CD14-positive monocyte (primary cell): ENCODE measurements around the gene PRDM10. TPM values are rescaled to one million over a fixed set of nuclear protein-coding genes. Genes with fewer than 3 reads are reported as not detected.

Experiments
- DNase-seq, 3 donors: peaks; one replicate each; pipeline ENCODE4 v3.0.0-alpha.2; 2011 to 2022
- H2AFZ ChIP-seq: 2 replicates; pipeline ENCODE4 v1.6.0; 2012; ENCODE audit warnings: mild to moderate bottlenecking, low read depth, low read length, inconsistent platforms; ENCODE audit not compliant: insufficient read depth, poor library complexity, severe bottlenecking
- H3K27ac ChIP-seq, 2 donors: 1 replicate in 1 of 2; 2 replicates in 1 of 2; pipeline ENCODE4 v1.5.1; 2012 to 2013; ENCODE audit warnings: low read length in 2 of 2, control low read depth in 1 of 2, inconsistent platforms in 1 of 2, low read depth in 1 of 2, mild to moderate bottlenecking in 1 of 2
- H3K27me3 ChIP-seq, 2 donors: one replicate each; pipeline versions ENCODE4 v1.6.0 to v1.6.1; 2011 to 2013; ENCODE audit warnings: low read length in 2 of 2; ENCODE audit not compliant: control insufficient read depth in 2 of 2, insufficient read depth in 2 of 2
- H3K36me3 ChIP-seq, 2 donors: replicated peaks in 1 of 2; 1 replicate in 1 of 2; 2 replicates in 1 of 2; pipeline versions ENCODE4 v1.5.1 to v1.6.1; 2012 to 2013; ENCODE audit warnings: low read length in 2 of 2, control low read depth in 1 of 2, inconsistent platforms in 1 of 2, mild to moderate bottlenecking in 1 of 2; ENCODE audit not compliant: insufficient read depth in 2 of 2, control insufficient read depth in 1 of 2
- H3K4me1 ChIP-seq, 2 donors: 1 replicate in 1 of 2; 2 replicates in 1 of 2; pipeline versions ENCODE4 v1.5.1 to v1.6.1; 2012 to 2013; ENCODE audit warnings: low read length in 2 of 2, control low read depth in 1 of 2, inconsistent platforms in 1 of 2, mild to moderate bottlenecking in 1 of 2, moderate library complexity in 1 of 2; ENCODE audit not compliant: insufficient read depth in 2 of 2, control insufficient read depth in 1 of 2
- H3K4me2 ChIP-seq: replicated peaks from 2 replicates; pipeline ENCODE3; 2012; ENCODE audit warnings: low read length, moderate library complexity, mild to moderate bottlenecking; ENCODE audit not compliant: poor library complexity, severe bottlenecking; ENCODE audit errors: extremely low read depth
- H3K4me3 ChIP-seq, 3 experiments: fragments of 200-600 bp in 1 of 3; sonication (generic) in 1 of 3; replicated peaks in 1 of 3; 1 replicate in 2 of 3; 2 replicates in 1 of 3; pipeline ENCODE4 v1.5.1; 2011 to 2013; ENCODE audit warnings: low read length in 3 of 3, mild to moderate bottlenecking in 3 of 3, control low read depth in 2 of 3, low read depth in 2 of 3, inconsistent platforms in 1 of 3, moderate library complexity in 1 of 3
- H3K79me2 ChIP-seq: 2 replicates; pipeline ENCODE4 v1.6.0; 2012; ENCODE audit warnings: mild to moderate bottlenecking, control low read depth, inconsistent platforms, low read length, moderate library complexity; ENCODE audit not compliant: insufficient read depth
- H3K9ac ChIP-seq: 2 replicates; pipeline ENCODE4 v1.6.0; 2017; ENCODE audit warnings: low read length, mild to moderate bottlenecking; ENCODE audit not compliant: insufficient read depth, poor library complexity, severe bottlenecking
- H3K9me3 ChIP-seq, 2 donors: replicated peaks in 1 of 2; 1 replicate in 1 of 2; 2 replicates in 1 of 2; pipeline versions ENCODE4 v1.5.1 to v1.6.1; 2012 to 2013; ENCODE audit warnings: low read length in 2 of 2, control low read depth in 1 of 2; ENCODE audit not compliant: control insufficient read depth in 1 of 2, insufficient read depth in 1 of 2
- H4K20me1 ChIP-seq: 2 replicates; pipeline ENCODE4 v1.6.0; 2012; ENCODE audit warnings: mild to moderate bottlenecking, low read length, control low read depth, moderate library complexity; ENCODE audit not compliant: insufficient read depth
- H3K27ac Mint-ChIP-seq, 7 donors: one replicate each; pipeline ENCODE4 v1.8.0; 2020; ENCODE audit warnings: mild to moderate bottlenecking in 7 of 7, mixed read lengths in 7 of 7, moderate library complexity in 6 of 7, inconsistent platforms in 2 of 7
- H3K27me3 Mint-ChIP-seq, 3 donors: one replicate each; pipeline ENCODE4 v1.8.0; 2021 to 2022; ENCODE audit warnings: low read depth in 3 of 3, mild to moderate bottlenecking in 3 of 3, mixed read lengths in 3 of 3, moderate library complexity in 3 of 3, inconsistent platforms in 1 of 3
- H3K36me3 Mint-ChIP-seq, 2 donors: one replicate each; pipeline ENCODE4 v1.8.0; 2020; ENCODE audit warnings: mixed read lengths in 2 of 2, inconsistent platforms in 1 of 2, mild to moderate bottlenecking in 1 of 2
- H3K4me1 Mint-ChIP-seq: one replicate; pipeline ENCODE4 v1.8.0; 2020; ENCODE audit warnings: mild to moderate bottlenecking, mixed read lengths
- H3K4me3 Mint-ChIP-seq, 2 donors: one replicate each; pipeline ENCODE4 v1.8.0; 2020; ENCODE audit warnings: mild to moderate bottlenecking in 2 of 2, mixed read lengths in 2 of 2, moderate library complexity in 1 of 2
- H3K9me3 Mint-ChIP-seq, 7 donors: one replicate each; pipeline ENCODE4 v1.8.0; 2020 to 2022; ENCODE audit warnings: mixed read lengths in 7 of 7, mild to moderate bottlenecking in 6 of 7, moderate library complexity in 6 of 7, inconsistent platforms in 2 of 7
- CTCF ChIP-seq: fragments of 200-600 bp; IDR thresholded peaks from one replicate; pipeline ENCODE4 v1.8.0; 2022; ENCODE audit warnings: antibody characterized with exemption, mild to moderate bottlenecking
- WGBS: methylation state at CpG from one replicate; pipeline ENCODE4 v1.1.5; 2013; ENCODE audit warnings: missing lambda C conversion rate; ENCODE audit not compliant: insufficient coverage; 5-methylcytosine and 5-hydroxymethylcytosine counted together
- intact Hi-C, 2 donors: fragments of 100-400 bp; cut with micrococcal nuclease; formaldehyde crosslinking; loops; one replicate each; pipeline versions ENCODE4 v1.15.0 to v1.15.1; 2023
- polyA plus RNA-seq, 3 donors: library from polyadenylated mRNA; depleted of rRNA in 1 of 3; unstranded in 2 of 3; stranded (reverse) in 1 of 3; fragments of 300-500 nt in 2 of 3; fragments of >200 nt in 1 of 3; fragmentation: Illumina TruSeq in 2 of 3; gene quantifications; 1 replicate in 2 of 3; 2 replicates in 1 of 3; pipeline ENCODE4 v1.2.3, GENCODE V29; 2012 to 2021

PRDM10 gene
- polyA plus RNA-seq, 3 donors: 0.64 to 5.6 (median 1.1) TPM

GRCh38 chr11:129975543-129975942 lies 27.1 kb downstream of the PRDM10 start:
- Mint-ChIP-seq H3K27ac (peak overlapping the region in 3 of 7 donors; percentile 26 to 80 (median 79)), H3K36me3 (peaks cover 17 to 23% of the 10 kb centered on the region in 2 donors), H3K4me3 (no peak overlapping the region), H3K4me1 (peaks cover 54% of the 10 kb centered on the region), H3K27me3 (peaks cover 0 to 6% (median 0%) of the 10 kb centered on the region in 3 donors), H3K9me3 (peaks cover 0 to 1% (median 0%) of the 10 kb centered on the region in 7 donors)
- Histone ChIP-seq H3K27me3 (no peaks in the 10 kb centered on the region), H3K9ac (no peak overlapping the region), H3K36me3 (peaks cover 0 to 3% of the 10 kb centered on the region in 2 donors), H3K4me1 (peaks cover 26 to 51% of the 10 kb centered on the region in 2 donors), H3K9me3 (no peaks in the 10 kb centered on the region), H3K79me2 (peaks cover 69% of the 10 kb centered on the region), H4K20me1 (no peaks in the 10 kb centered on the region), H3K27ac (peak overlapping the region in 1 of 2 donors; percentile 50), H2AFZ (no peak overlapping the region), H3K4me2 (no peak overlapping the region), H3K4me3 (no peak overlapping the region)
- DNase-seq: no peak
- WGBS: 100% methylated on average over 2 of the region's 2 CpGs
- no peak for TF ChIP-seq CTCF
- intact Hi-C loops: no loop called here

GRCh38 chr11:129974672-129975071 lies 28.0 kb downstream of the PRDM10 start:
- Mint-ChIP-seq H3K9me3 (peaks cover 0 to 1% (median 0%) of the 10 kb centered on the region in 7 donors), H3K4me3 (no peak overlapping the region), H3K4me1 (peaks cover 62% of the 10 kb centered on the region), H3K27me3 (peaks cover 0 to 6% (median 0%) of the 10 kb centered on the region in 3 donors), H3K27ac (peak overlapping the region in 6 of 7 donors; percentile 16 to 86 (median 62)), H3K36me3 (peaks cover 18 to 25% of the 10 kb centered on the region in 2 donors)
- H3K9me3 ChIP-seq: no peaks in the 10 kb centered on the region
- peaks cover 72% of the 10 kb centered on the region for H3K79me2 ChIP-seq
- TF ChIP-seq CTCF: no peak
- intact Hi-C loops: no loop called here
- H3K27me3 ChIP-seq: no peaks in the 10 kb centered on the region
- H2AFZ ChIP-seq: no peak overlapping the region
- no peaks in the 10 kb centered on the region for H4K20me1 ChIP-seq
- no peak overlapping the region for H3K4me3 ChIP-seq
- WGBS: 56% methylated on average over 6 of the region's 11 CpGs
- peaks cover 0 to 3% of the 10 kb centered on the region in 2 donors for H3K36me3 ChIP-seq
- no peak overlapping the region for H3K9ac ChIP-seq
- H3K4me2 ChIP-seq: no peak overlapping the region
- H3K4me1 ChIP-seq: peaks cover 35 to 59% of the 10 kb centered on the region in 2 donors
- H3K27ac ChIP-seq: peak overlapping the region in 1 of 2 donors; percentile 69
- no peak for DNase-seq
